ENCODE measurements around the gene ROBO4. TPM values are rescaled to one million over a fixed set of nuclear protein-coding genes. Genes with fewer than 3 reads are reported as not detected.
A peak's percentile ranks its signal among the peaks of the same experiment; 100 is the strongest.

Gene ROBO4
- total RNA-seq (2011; cell fraction: chromatin; rRNA removed; ENCODE audit: low replicate concordance) = not detected in 2 replicates
- not detected in 2 replicates for total RNA-seq (2011; cell fraction: nucleolus; rRNA removed)
- total RNA-seq (2011; cell fraction: nucleoplasm; rRNA removed) = not detected in 2 replicates
- total RNA-seq (2014; rRNA removed) (not detected in 2 replicates), total RNA-seq (2014; rRNA removed; fragmentation: Illumina TruSeq; extraction: Trizol) (not detected in 2 replicates), total RNA-seq (2015; rRNA removed; fragmentation: Illumina TruSeq; extraction: Trizol) (not detected in 2 replicates), total RNA-seq (2021) (0.04 TPM in 1 of 2 replicates, not detected in the other), polyA plus RNA-seq (2011; rRNA removed) (not detected in 2 replicates), polyA plus RNA-seq (2014; fragmentation: Illumina TruSeq; extraction: Trizol) (not detected in 2 replicates), polyA plus RNA-seq (2014; fragmentation: Nextera tagmentation; extraction: Ambion mirVana) (not detected), polyA plus RNA-seq (2014; rRNA removed) (not detected in 2 replicates), polyA minus RNA-seq (2011; rRNA and poly(A)+ RNA removed) (not detected in 2 replicates), Bru-seq, nascent RNA (not detected), BruChase-seq, experiment 1, labeled RNA remaining after a 2-hour chase (not detected), BruChase-seq, experiment 2, labeled RNA remaining after a 6-hour chase (percentile 7 among the genes with signal in this experiment)
- polyA plus RNA-seq (2011; cell fraction: cytosol; rRNA removed) = 0.04 and 0.09 TPM in 2 replicates
- 0.03 TPM in 1 of 2 replicates, not detected in the other for polyA plus RNA-seq (2011; cell fraction: nucleus; rRNA removed)
- not detected in 2 replicates for polyA plus RNA-seq (2012)
- polyA minus RNA-seq (2011; cell fraction: cytosol; rRNA and poly(A)+ RNA removed) = not detected in 2 replicates
- polyA minus RNA-seq (2011; cell fraction: nucleus; rRNA and poly(A)+ RNA removed) = not detected in 2 replicates
- long read RNA-seq, experiment 1 = 0 reads
- long read RNA-seq, experiment 2 = 0 reads
- long read RNA-seq, experiment 3 = 0 reads

- ChIA-PET CTCF (ENCODE audit: low intra/inter-chr PET ratio) (no interaction called here), POLR2A (no interaction called here)
- 1% methylated on average over 8 of the region's 12 CpGs for WGBS (ENCODE audit: insufficient coverage, low coverage, missing lambda C conversion rate)
- Histone ChIP-seq H3K9me1 (ENCODE audit: control insufficient read depth, insufficient read depth, low read length) (peaks cover 2% of the 10 kb centered on the region), H3K79me2 (ENCODE audit: control insufficient read depth, insufficient read depth, low read length) (no peaks in the 10 kb centered on the region), H3K27me3 (ENCODE audit: control insufficient read depth in 2 of 2, insufficient read depth in 2 of 2, low read length in 2 of 2) (peaks cover 9 to 58% of the 10 kb centered on the region in 2 experiments), H3K27ac (ENCODE audit: extremely low read depth, low read depth, low read length) (no peak within 1 kb of the TSS), H3K4me1 (replicated peaks in 1 of 2; ENCODE audit: control insufficient read depth in 2 of 2, insufficient read depth in 2 of 2, low read length in 2 of 2) (no peaks in the 10 kb centered on the region), H3K36me3 (ENCODE audit: control insufficient read depth, insufficient read depth, low read length) (no peaks in the 10 kb centered on the region), H4K20me1 (replicated peaks; ENCODE audit: control insufficient read depth, insufficient read depth, low read length) (0 out of 2 replicates have a peak, but pooled peaks cover 4% of the 10 kb centered on the region), H3K4me3 (no peak within 1 kb of the TSS), H3K9ac (ENCODE audit: insufficient read depth in 1 of 2, low read depth in 2 of 2, low read length in 2 of 2) (no peak within 1 kb of the TSS), H3K9me3 (replicated peaks; ENCODE audit: control insufficient read depth, insufficient read depth, low read depth, low read length) (no peaks in the 10 kb centered on the region), H3K4me2 (ENCODE audit: insufficient read depth, low read length) (no peak within 1 kb of the TSS), H2AFZ (ENCODE audit: low read depth, low read length) (no peak within 1 kb of the TSS)
- FAIRE-seq = no peak
- no peak for ATAC-seq
- no peak for DNase-seq (ENCODE audit: extremely low read depth in 1 of 4, low spot score in 3 of 4)
- no TSS peak for BruUV-seq (replicated peaks)
- intact Hi-C loops (cut with micrococcal nuclease) (no loop called here), in situ Hi-C loops (cut with MboI) (no loop called here)
- TF ChIP-seq, protein P1, sequence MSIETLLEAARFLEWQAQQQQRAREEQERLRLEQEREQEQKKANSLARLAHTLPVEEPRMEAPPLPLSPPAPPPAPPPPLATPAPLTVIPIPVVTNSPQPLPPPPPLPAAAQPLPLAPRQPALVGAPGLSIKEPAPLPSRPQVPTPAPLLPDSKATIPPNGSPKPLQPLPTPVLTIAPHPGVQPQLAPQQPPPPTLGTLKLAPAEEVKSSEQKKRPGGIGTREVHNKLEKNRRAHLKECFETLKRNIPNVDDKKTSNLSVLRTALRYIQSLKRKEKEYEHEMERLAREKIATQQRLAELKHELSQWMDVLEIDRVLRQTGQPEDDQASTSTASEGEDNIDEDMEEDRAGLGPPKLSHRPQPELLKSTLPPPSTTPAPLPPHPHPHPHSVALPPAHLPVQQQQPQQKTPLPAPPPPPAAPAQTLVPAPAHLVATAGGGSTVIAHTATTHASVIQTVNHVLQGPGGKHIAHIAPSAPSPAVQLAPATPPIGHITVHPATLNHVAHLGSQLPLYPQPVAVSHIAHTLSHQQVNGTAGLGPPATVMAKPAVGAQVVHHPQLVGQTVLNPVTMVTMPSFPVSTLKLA (conservative IDR thresholded peaks at IDR 0.05) = no peak
- TF ChIP-seq GABPA (tag; conservative IDR thresholded peaks at IDR 0.05; ENCODE audit: low read depth) = no peak
- TF ChIP-seq ZNF79 (CRISPR knock-in tag; IDR thresholded peaks at IDR 0.05; ENCODE audit: low read depth) = no peak
- no peak for TF ChIP-seq JUN (IDR thresholded peaks at IDR 0.05; ENCODE audit: borderline replicate concordance, low read depth, low read length)
- TF ChIP-seq JUN (CRISPR knock-in tag; IDR thresholded peaks at IDR 0.05; ENCODE audit: borderline replicate concordance) = no peak
- no peak for TF ChIP-seq ZNF699 (CRISPR knock-in tag; IDR thresholded peaks at IDR 0.05; ENCODE audit: insufficient replicate concordance)
- TF ChIP-seq IRF2 (CRISPR knock-in tag; IDR thresholded peaks at IDR 0.05) = no peak
- TF ChIP-seq ZNF707 (CRISPR knock-in tag; conservative IDR thresholded peaks at IDR 0.05) = no peak
- TF ChIP-seq, protein P2, sequence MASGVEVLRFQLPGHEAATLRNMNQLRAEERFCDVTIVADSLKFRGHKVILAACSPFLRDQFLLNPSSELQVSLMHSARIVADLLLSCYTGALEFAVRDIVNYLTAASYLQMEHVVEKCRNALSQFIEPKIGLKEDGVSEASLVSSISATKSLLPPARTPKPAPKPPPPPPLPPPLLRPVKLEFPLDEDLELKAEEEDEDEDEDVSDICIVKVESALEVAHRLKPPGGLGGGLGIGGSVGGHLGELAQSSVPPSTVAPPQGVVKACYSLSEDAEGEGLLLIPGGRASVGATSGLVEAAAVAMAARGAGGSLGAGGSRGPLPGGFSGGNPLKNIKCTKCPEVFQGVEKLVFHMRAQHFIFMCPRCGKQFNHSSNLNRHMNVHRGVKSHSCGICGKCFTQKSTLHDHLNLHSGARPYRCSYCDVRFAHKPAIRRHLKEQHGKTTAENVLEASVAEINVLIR (CRISPR knock-in tag; IDR thresholded peaks at IDR 0.05) = no peak
- TF ChIP-seq, protein P3, sequence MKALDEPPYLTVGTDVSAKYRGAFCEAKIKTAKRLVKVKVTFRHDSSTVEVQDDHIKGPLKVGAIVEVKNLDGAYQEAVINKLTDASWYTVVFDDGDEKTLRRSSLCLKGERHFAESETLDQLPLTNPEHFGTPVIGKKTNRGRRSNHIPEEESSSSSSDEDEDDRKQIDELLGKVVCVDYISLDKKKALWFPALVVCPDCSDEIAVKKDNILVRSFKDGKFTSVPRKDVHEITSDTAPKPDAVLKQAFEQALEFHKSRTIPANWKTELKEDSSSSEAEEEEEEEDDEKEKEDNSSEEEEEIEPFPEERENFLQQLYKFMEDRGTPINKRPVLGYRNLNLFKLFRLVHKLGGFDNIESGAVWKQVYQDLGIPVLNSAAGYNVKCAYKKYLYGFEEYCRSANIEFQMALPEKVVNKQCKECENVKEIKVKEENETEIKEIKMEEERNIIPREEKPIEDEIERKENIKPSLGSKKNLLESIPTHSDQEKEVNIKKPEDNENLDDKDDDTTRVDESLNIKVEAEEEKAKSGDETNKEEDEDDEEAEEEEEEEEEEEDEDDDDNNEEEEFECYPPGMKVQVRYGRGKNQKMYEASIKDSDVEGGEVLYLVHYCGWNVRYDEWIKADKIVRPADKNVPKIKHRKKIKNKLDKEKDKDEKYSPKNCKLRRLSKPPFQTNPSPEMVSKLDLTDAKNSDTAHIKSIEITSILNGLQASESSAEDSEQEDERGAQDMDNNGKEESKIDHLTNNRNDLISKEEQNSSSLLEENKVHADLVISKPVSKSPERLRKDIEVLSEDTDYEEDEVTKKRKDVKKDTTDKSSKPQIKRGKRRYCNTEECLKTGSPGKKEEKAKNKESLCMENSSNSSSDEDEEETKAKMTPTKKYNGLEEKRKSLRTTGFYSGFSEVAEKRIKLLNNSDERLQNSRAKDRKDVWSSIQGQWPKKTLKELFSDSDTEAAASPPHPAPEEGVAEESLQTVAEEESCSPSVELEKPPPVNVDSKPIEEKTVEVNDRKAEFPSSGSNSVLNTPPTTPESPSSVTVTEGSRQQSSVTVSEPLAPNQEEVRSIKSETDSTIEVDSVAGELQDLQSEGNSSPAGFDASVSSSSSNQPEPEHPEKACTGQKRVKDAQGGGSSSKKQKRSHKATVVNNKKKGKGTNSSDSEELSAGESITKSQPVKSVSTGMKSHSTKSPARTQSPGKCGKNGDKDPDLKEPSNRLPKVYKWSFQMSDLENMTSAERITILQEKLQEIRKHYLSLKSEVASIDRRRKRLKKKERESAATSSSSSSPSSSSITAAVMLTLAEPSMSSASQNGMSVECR (CRISPR knock-in tag; IDR thresholded peaks at IDR 0.05) = no peak
- no peak for TF ChIP-seq HSF4 (CRISPR knock-in tag; IDR thresholded peaks at IDR 0.05; ENCODE audit: borderline replicate concordance)
These were observed at the start of gene ROBO4 for GRCh38 chr11:124897674-124898262. Gene ROBO4, minus strand, starts transcription at chr11:124897865. Its CDS starts 70 bp downstream, at chr11:124897795.

Measured in K562 (cell line).